Neural cell (in vitro differentiated cells): ENCODE measurements around the gene GSDME. TPM values are rescaled to one million over a fixed set of nuclear protein-coding genes. Genes with fewer than 3 reads are reported as not detected.

Experiments used
- H2AFZ ChIP-seq: fragments of 200-600, 300-800 bp; sonication (generic), shearing (Covaris generic); 2 replicates; pipeline ENCODE4 v1.6.0; 2014; ENCODE audit warnings: low read depth, mild to moderate bottlenecking, antibody characterized with exemption, low read length, moderate library complexity
- H3F3A ChIP-seq: fragments of 200-600 bp; shearing (Covaris generic); 2 replicates; pipeline ENCODE4 v1.6.1; 2016; ENCODE audit warnings: mild to moderate bottlenecking, moderate library complexity, mixed read lengths, antibody characterized with exemption, low read length; ENCODE audit not compliant: insufficient read depth, poor library complexity, severe bottlenecking
- H3K27ac ChIP-seq: fragments of 200-600, 300-800 bp; sonication (generic), shearing (Covaris generic); 2 replicates; pipeline ENCODE4 v1.5.1; 2014; ENCODE audit warnings: mild to moderate bottlenecking, low read length, moderate library complexity
- H3K27me3 ChIP-seq: fragments of 300-800, 200-600 bp; sonication (generic), shearing (Covaris generic); 2 replicates; pipeline ENCODE4 v1.6.0; 2014; ENCODE audit warnings: mild to moderate bottlenecking, low read depth, low read length, moderate library complexity; ENCODE audit not compliant: insufficient read depth
- H3K36me3 ChIP-seq: fragments of 300-800, 200-600 bp; sonication (generic), shearing (Covaris generic); 2 replicates; pipeline ENCODE4 v1.5.1; 2014; ENCODE audit warnings: mild to moderate bottlenecking, antibody characterized with exemption, low read length, moderate library complexity; ENCODE audit not compliant: insufficient read depth
- H3K4me2 ChIP-seq: fragments of 300-800, 200-600 bp; sonication (generic), shearing (Covaris generic); 2 replicates; pipeline ENCODE4 v1.6.0; 2014; ENCODE audit warnings: mild to moderate bottlenecking, low read length
- H3K4me3 ChIP-seq: fragments of 300-800, 200-600 bp; sonication (generic), shearing (Covaris generic); 2 replicates; pipeline ENCODE4 v1.5.1; 2014; ENCODE audit warnings: mild to moderate bottlenecking, low read length, moderate library complexity
- H3K79me2 ChIP-seq: fragments of 200-600 bp; shearing (Covaris generic); replicated peaks from 2 replicates; pipeline ENCODE4 v1.6.0; 2014; ENCODE audit warnings: mild to moderate bottlenecking, low read length, moderate library complexity; ENCODE audit not compliant: insufficient read depth
- H3K9ac ChIP-seq: fragments of 300-800, 200-600 bp; sonication (generic), shearing (Covaris generic); 2 replicates; pipeline ENCODE4 v1.6.1; 2016; ENCODE audit warnings: mild to moderate bottlenecking, low read length, mixed read lengths
- H3K9me2 ChIP-seq: fragments of 200-600 bp; shearing (Covaris generic); 2 replicates; pipeline ENCODE4 v1.6.1; 2016; ENCODE audit warnings: mild to moderate bottlenecking, low read length, mixed read lengths; ENCODE audit not compliant: insufficient read depth
- H3K9me3 ChIP-seq: fragments of 200-600, 300-800 bp; sonication (generic), shearing (Covaris generic); 2 replicates; pipeline ENCODE4 v1.6.1; 2016; ENCODE audit warnings: mild to moderate bottlenecking, mixed run types, low read length, moderate library complexity, mixed read lengths
- H4K20me1 ChIP-seq: fragments of 200-600 bp; shearing (Covaris generic); 2 replicates; pipeline ENCODE4 v1.6.1; 2016; ENCODE audit warnings: mild to moderate bottlenecking, mixed run types; ENCODE audit not compliant: insufficient read depth
- EP300 ChIP-seq: fragments of 450-650 bp; conservative IDR thresholded peaks from 2 replicates; pipeline ENCODE4 v1.6.1; 2014; ENCODE audit warnings: antibody characterized with exemption, mild to moderate bottlenecking, moderate library complexity; ENCODE audit not compliant: poor library complexity, severe bottlenecking
- EZH2 ChIP-seq: fragments of 200-600, 300-800 bp; shearing (Covaris generic), sonication (generic); IDR thresholded peaks from 2 replicates; pipeline ENCODE4 v1.6.1; 2014; ENCODE audit warnings: antibody characterized with exemption, low read length, borderline replicate concordance, mild to moderate bottlenecking; ENCODE audit not compliant: insufficient read depth, poor library complexity, severe bottlenecking
- MXI1 ChIP-seq: fragments of 450-650 bp; conservative IDR thresholded peaks from 2 replicates; pipeline ENCODE4 v1.6.1; 2014; ENCODE audit warnings: antibody characterized with exemption, mild to moderate bottlenecking; ENCODE audit not compliant: poor library complexity, severe bottlenecking
- POLR2AphosphoS5 ChIP-seq: IDR thresholded peaks from 2 replicates; pipeline ENCODE4 v1.6.1; 2012
- RAD21 ChIP-seq: fragments of 450-650 bp; conservative IDR thresholded peaks from 2 replicates; pipeline ENCODE4 v1.6.1; 2014; ENCODE audit warnings: antibody characterized with exemption, mild to moderate bottlenecking, moderate library complexity
- SMC3 ChIP-seq: fragments of 450-650 bp; conservative IDR thresholded peaks from 2 replicates; pipeline ENCODE4 v1.6.1; 2014; ENCODE audit warnings: antibody characterized with exemption, mild to moderate bottlenecking, moderate library complexity; ENCODE audit not compliant: poor library complexity
- TAF1 ChIP-seq: IDR thresholded peaks from 2 replicates; pipeline ENCODE4 v1.6.1; 2012; ENCODE audit warnings: low read depth
- polyA plus RNA-seq: library from polyadenylated mRNA; depleted of rRNA; stranded (reverse); fragments of >200 nt; gene quantifications from 2 replicates; pipeline ENCODE4 v1.2.3, GENCODE V29; 2014
- TF ChIP-seq, protein P1 (sequence below): fragments of 450-650 bp; IDR thresholded peaks from 2 replicates; pipeline ENCODE4 v1.5.1; 2014; ENCODE audit warnings: antibody characterized with exemption, mild to moderate bottlenecking, moderate library complexity; ENCODE audit not compliant: poor library complexity, severe bottlenecking
- TF ChIP-seq, protein P2 (sequence below): IDR thresholded peaks from 2 replicates; pipeline ENCODE4 v1.6.1; 2012; ENCODE audit warnings: borderline replicate concordance

GSDME gene
- polyA plus RNA-seq, 1 donor from 2014 or later: 42.9 TPM

DNA sequence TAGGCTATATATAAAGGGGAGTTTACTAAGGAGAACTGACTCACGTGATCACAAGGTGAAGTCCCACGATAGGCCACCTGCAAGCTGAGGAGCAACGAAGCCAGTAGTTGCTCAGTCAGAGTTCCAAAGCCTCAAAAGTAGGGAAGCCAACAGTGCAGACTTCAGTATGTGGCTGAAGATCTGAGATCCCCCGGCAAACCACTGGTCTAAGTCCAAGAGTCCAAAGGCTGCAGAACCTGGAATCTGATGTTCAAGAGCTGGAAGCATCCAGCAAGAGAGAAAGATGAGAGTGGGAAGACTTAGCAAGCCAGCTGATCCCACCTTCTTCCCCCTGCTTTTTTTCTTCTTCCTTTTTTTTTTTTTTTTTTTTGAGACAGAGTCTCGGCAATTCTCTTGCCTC is 27.0 kb upstream of the GSDME start:
- Histone ChIP-seq H3K27ac (no peak overlapping the region), H3K9me3 (no peaks in the 10 kb centered on the region), H3K36me3 (no peaks in the 10 kb centered on the region), H2AFZ (no peak overlapping the region), H3K27me3 (no peaks in the 10 kb centered on the region), H3F3A (no peaks in the 10 kb centered on the region), H3K79me2 (no peaks in the 10 kb centered on the region), H3K4me2 (no peak overlapping the region), H3K9ac (no peak overlapping the region), H3K9me2 (no peaks in the 10 kb centered on the region), H3K4me3 (no peak overlapping the region), H4K20me1 (no peaks in the 10 kb centered on the region)
- no peak for TF ChIP-seq RAD21
- TF ChIP-seq EP300: no peak
- TF ChIP-seq EZH2: no peak
- TF ChIP-seq MXI1: no peak
- TF ChIP-seq TAF1: no peak
- TF ChIP-seq, protein P1, sequence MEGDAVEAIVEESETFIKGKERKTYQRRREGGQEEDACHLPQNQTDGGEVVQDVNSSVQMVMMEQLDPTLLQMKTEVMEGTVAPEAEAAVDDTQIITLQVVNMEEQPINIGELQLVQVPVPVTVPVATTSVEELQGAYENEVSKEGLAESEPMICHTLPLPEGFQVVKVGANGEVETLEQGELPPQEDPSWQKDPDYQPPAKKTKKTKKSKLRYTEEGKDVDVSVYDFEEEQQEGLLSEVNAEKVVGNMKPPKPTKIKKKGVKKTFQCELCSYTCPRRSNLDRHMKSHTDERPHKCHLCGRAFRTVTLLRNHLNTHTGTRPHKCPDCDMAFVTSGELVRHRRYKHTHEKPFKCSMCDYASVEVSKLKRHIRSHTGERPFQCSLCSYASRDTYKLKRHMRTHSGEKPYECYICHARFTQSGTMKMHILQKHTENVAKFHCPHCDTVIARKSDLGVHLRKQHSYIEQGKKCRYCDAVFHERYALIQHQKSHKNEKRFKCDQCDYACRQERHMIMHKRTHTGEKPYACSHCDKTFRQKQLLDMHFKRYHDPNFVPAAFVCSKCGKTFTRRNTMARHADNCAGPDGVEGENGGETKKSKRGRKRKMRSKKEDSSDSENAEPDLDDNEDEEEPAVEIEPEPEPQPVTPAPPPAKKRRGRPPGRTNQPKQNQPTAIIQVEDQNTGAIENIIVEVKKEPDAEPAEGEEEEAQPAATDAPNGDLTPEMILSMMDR: no peak
- TF ChIP-seq POLR2AphosphoS5: no peak
- TF ChIP-seq, protein P2, sequence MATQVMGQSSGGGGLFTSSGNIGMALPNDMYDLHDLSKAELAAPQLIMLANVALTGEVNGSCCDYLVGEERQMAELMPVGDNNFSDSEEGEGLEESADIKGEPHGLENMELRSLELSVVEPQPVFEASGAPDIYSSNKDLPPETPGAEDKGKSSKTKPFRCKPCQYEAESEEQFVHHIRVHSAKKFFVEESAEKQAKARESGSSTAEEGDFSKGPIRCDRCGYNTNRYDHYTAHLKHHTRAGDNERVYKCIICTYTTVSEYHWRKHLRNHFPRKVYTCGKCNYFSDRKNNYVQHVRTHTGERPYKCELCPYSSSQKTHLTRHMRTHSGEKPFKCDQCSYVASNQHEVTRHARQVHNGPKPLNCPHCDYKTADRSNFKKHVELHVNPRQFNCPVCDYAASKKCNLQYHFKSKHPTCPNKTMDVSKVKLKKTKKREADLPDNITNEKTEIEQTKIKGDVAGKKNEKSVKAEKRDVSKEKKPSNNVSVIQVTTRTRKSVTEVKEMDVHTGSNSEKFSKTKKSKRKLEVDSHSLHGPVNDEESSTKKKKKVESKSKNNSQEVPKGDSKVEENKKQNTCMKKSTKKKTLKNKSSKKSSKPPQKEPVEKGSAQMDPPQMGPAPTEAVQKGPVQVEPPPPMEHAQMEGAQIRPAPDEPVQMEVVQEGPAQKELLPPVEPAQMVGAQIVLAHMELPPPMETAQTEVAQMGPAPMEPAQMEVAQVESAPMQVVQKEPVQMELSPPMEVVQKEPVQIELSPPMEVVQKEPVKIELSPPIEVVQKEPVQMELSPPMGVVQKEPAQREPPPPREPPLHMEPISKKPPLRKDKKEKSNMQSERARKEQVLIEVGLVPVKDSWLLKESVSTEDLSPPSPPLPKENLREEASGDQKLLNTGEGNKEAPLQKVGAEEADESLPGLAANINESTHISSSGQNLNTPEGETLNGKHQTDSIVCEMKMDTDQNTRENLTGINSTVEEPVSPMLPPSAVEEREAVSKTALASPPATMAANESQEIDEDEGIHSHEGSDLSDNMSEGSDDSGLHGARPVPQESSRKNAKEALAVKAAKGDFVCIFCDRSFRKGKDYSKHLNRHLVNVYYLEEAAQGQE: no peak
- TF ChIP-seq SMC3: no peak

DNA sequence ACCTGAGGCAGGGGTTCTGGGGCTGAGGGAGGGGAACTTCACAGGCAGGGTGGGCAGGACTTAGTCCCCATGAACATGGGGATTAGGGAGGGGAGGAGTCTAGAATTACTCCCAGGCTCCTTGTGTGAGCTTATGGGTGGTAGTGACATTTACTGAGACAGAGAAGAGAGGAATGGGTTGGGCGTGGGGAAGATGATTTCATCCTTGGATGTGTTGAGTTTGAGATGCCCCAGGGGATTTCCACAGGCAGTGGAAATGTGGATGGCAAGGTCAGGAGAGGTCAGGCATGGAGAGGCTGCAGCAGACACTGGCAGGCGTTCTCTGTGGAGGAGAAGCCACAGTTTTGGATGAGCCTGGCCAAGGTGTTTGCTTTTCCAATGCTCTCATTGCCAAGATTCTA is 26.4 kb upstream of the GSDME start:
- Histone ChIP-seq H3K4me3 (no peak overlapping the region), H3K4me2 (no peak overlapping the region), H3K79me2 (no peaks in the 10 kb centered on the region), H2AFZ (no peak overlapping the region), H3K27ac (no peak overlapping the region), H4K20me1 (no peaks in the 10 kb centered on the region), H3K36me3 (no peaks in the 10 kb centered on the region), H3K27me3 (no peaks in the 10 kb centered on the region), H3K9me2 (no peaks in the 10 kb centered on the region), H3K9me3 (no peaks in the 10 kb centered on the region), H3K9ac (no peak overlapping the region), H3F3A (no peaks in the 10 kb centered on the region)
- TF ChIP-seq, protein P2: no peak
